ENCODE measurements around the gene RAP1GAP2.

GRCh38 chr17:2902546-2902945 lies 106.3 kb downstream of the RAP1GAP2 start:
- TF ChIP-seq FOXA1 (IDR thresholded peaks at IDR 0.05) = no peak
- TF ChIP-seq FOXK2 (IDR thresholded peaks at IDR 0.05) = no peak
- no peak for TF ChIP-seq LEF1 (IDR thresholded peaks at IDR 0.05; ENCODE audit: borderline replicate concordance)
- no peak for TF ChIP-seq SUZ12 (IDR thresholded peaks at IDR 0.05)
- no peak for TF ChIP-seq SP1 (IDR thresholded peaks at IDR 0.05)
- no peak for TF ChIP-seq ARNT (IDR thresholded peaks at IDR 0.05)

All from HEK293T (cell line).